H9 (cell line): ENCODE results near the gene PLXNC1. TPM values are rescaled to one million over a fixed set of nuclear protein-coding genes. Genes with fewer than 3 reads are reported as not detected.

Experiments
- DNase-seq: peaks from one replicate; pipeline ENCODE4 v3.0.0-alpha.2; 2017
- H2AFZ ChIP-seq: one replicate; pipeline ENCODE4 v1.6.1; 2013; ENCODE audit warnings: mild to moderate bottlenecking, low read length, control low read depth, moderate library complexity
- H2AK5ac ChIP-seq: 2 replicates; pipeline ENCODE4 v1.6.1; 2013; ENCODE audit warnings: low read length, control low read depth, mixed read lengths; ENCODE audit not compliant: insufficient read length
- H2BK120ac ChIP-seq: one replicate; pipeline ENCODE4 v1.6.1; 2013; ENCODE audit warnings: low read depth, mild to moderate bottlenecking, low read length, control low read depth, inconsistent platforms; ENCODE audit not compliant: poor library complexity, severe bottlenecking
- H2BK12ac ChIP-seq: 2 replicates; pipeline ENCODE4 v1.6.1; 2013; ENCODE audit warnings: low read length, control low read depth, mixed read lengths, low read depth; ENCODE audit not compliant: insufficient read length
- H2BK15ac ChIP-seq: 2 replicates; pipeline ENCODE4 v1.6.1; 2013; ENCODE audit warnings: low read depth, low read length, control low read depth
- H2BK20ac ChIP-seq: one replicate; pipeline ENCODE4 v1.6.1; 2013; ENCODE audit warnings: low read depth, mild to moderate bottlenecking, low read length, control low read depth, inconsistent platforms; ENCODE audit not compliant: poor library complexity, severe bottlenecking
- H2BK5ac ChIP-seq: 2 replicates; pipeline ENCODE4 v1.6.1; 2013; ENCODE audit warnings: low read length, control low read depth, mixed read lengths; ENCODE audit not compliant: insufficient read length
- H3K14ac ChIP-seq: 2 replicates; pipeline ENCODE4 v1.6.1; 2013; ENCODE audit warnings: low read length, control low read depth; ENCODE audit not compliant: insufficient read depth
- H3K18ac ChIP-seq: 2 replicates; pipeline ENCODE4 v1.6.1; 2013; ENCODE audit warnings: low read depth, mild to moderate bottlenecking, mixed read lengths, low read length, control low read depth; ENCODE audit not compliant: insufficient read length
- H3K23ac ChIP-seq: 2 replicates; pipeline ENCODE4 v1.6.1; 2013; ENCODE audit warnings: low read length, control low read depth, mixed read lengths, low read depth; ENCODE audit not compliant: insufficient read length
- H3K23me2 ChIP-seq: 2 replicates; pipeline ENCODE4 v1.6.1; 2013; ENCODE audit warnings: low read depth, mild to moderate bottlenecking, mixed read lengths, low read length, control low read depth; ENCODE audit not compliant: insufficient read length, poor library complexity, severe bottlenecking
- H3K27ac ChIP-seq: 2 replicates; pipeline ENCODE4 v1.5.1; 2013; ENCODE audit warnings: low read length, control low read depth, mixed read lengths, low read depth; ENCODE audit not compliant: insufficient read length
- H3K27me3 ChIP-seq: 2 replicates; pipeline ENCODE4 v1.6.1; 2013; ENCODE audit warnings: low read length, control low read depth, inconsistent platforms; ENCODE audit not compliant: insufficient read depth
- H3K4ac ChIP-seq: 2 replicates; pipeline ENCODE4 v1.6.1; 2013; ENCODE audit warnings: low read depth, mild to moderate bottlenecking, control low read depth, inconsistent platforms, low read length, moderate library complexity
- H3K4me1 ChIP-seq: 2 replicates; pipeline ENCODE4 v1.6.1; 2013; ENCODE audit warnings: low read length, control low read depth, inconsistent platforms; ENCODE audit not compliant: insufficient read depth
- H3K4me2 ChIP-seq: 2 replicates; pipeline ENCODE4 v1.6.1; 2013; ENCODE audit warnings: low read length, control low read depth, mixed read lengths; ENCODE audit not compliant: insufficient read length, insufficient read depth
- H3K56ac ChIP-seq: 2 replicates; pipeline ENCODE4 v1.6.1; 2013; ENCODE audit warnings: low read depth, mild to moderate bottlenecking, mixed read lengths, low read length, control low read depth; ENCODE audit not compliant: insufficient read length
- H3K79me1 ChIP-seq: 2 replicates; pipeline ENCODE4 v1.6.1; 2013; ENCODE audit warnings: low read depth, mild to moderate bottlenecking, moderate library complexity, low read length, control low read depth, inconsistent platforms; ENCODE audit not compliant: insufficient read depth, poor library complexity, severe bottlenecking
- H3K79me2 ChIP-seq: 2 replicates; pipeline ENCODE4 v1.6.1; 2013; ENCODE audit warnings: low read length, control low read depth, inconsistent platforms; ENCODE audit not compliant: insufficient read depth
- H3K9ac ChIP-seq: 2 replicates; pipeline ENCODE4 v1.6.1; 2013; ENCODE audit warnings: low read length, control low read depth, mixed read lengths; ENCODE audit not compliant: insufficient read length; ENCODE audit errors: extremely low read depth
- H3K9me3 ChIP-seq: one replicate; pipeline ENCODE4 v1.6.1; 2013; ENCODE audit warnings: low read depth, low read length, inconsistent platforms; ENCODE audit not compliant: control insufficient read depth
- H3T11ph ChIP-seq: one replicate; pipeline ENCODE4 v1.6.1; 2013; ENCODE audit warnings: mild to moderate bottlenecking, low read length, control low read depth, inconsistent platforms
- H4K20me1 ChIP-seq: one replicate; pipeline ENCODE4 v1.6.1; 2013; ENCODE audit not compliant: control insufficient read depth, insufficient read length, insufficient read depth
- H4K5ac ChIP-seq: 2 replicates; pipeline ENCODE4 v1.6.1; 2013; ENCODE audit warnings: low read depth, mild to moderate bottlenecking, mixed read lengths, low read length, control low read depth; ENCODE audit not compliant: insufficient read length
- H4K8ac ChIP-seq: replicated peaks from 2 replicates; pipeline ENCODE4 v1.6.1; 2013; ENCODE audit warnings: low read length, control low read depth, mixed read lengths, low read depth; ENCODE audit not compliant: insufficient read length
- H4K91ac ChIP-seq: 2 replicates; pipeline ENCODE4 v1.6.1; 2013; ENCODE audit warnings: low read depth, mild to moderate bottlenecking, moderate library complexity, mixed read lengths, low read length, control low read depth; ENCODE audit not compliant: insufficient read length
- H3K27ac Mint-ChIP-seq, 3 experiments: 2 replicates in 2 of 3; 3 replicates in 1 of 3; pipeline ENCODE4 v1.8.0; 2020 to 2021; ENCODE audit warnings: mixed read lengths in 3 of 3, mild to moderate bottlenecking in 1 of 3, moderate library complexity in 1 of 3
- H3K27me3 Mint-ChIP-seq: 2 replicates; pipeline ENCODE4 v1.8.0; 2021; ENCODE audit warnings: low read depth, mild to moderate bottlenecking, moderate library complexity, mixed read lengths
- H3K36me3 Mint-ChIP-seq, 3 experiments: 2 replicates in 2 of 3; 3 replicates in 1 of 3; pipeline ENCODE4 v1.8.0; 2020 to 2021; ENCODE audit warnings: low read depth in 3 of 3, mixed read lengths in 3 of 3; ENCODE audit not compliant: insufficient read depth in 1 of 3
- H3K4me1 Mint-ChIP-seq, 2 experiments: 2 replicates each; pipeline ENCODE4 v1.8.0; 2020; ENCODE audit warnings: mixed read lengths in 2 of 2
- H3K4me3 Mint-ChIP-seq, 2 experiments: 2 replicates in 1 of 2; 3 replicates in 1 of 2; pipeline ENCODE4 v1.8.0; 2020 to 2021; ENCODE audit warnings: mild to moderate bottlenecking in 2 of 2, mixed read lengths in 2 of 2, moderate library complexity in 1 of 2
- H3K9me3 Mint-ChIP-seq, 2 experiments: 2 replicates in 1 of 2; 3 replicates in 1 of 2; pipeline ENCODE4 v1.8.0; 2020; ENCODE audit warnings: mild to moderate bottlenecking in 2 of 2, mixed read lengths in 2 of 2, moderate library complexity in 1 of 2
- WGBS: extraction: QIAGEN DNeasy Blood & Tissue Kit; methylation state at CpG from one replicate; pipeline ENCODE4 v1.1.7; 2013; ENCODE audit warnings: missing lambda C conversion rate, low lambda C conversion rate, mixed read lengths; ENCODE audit not compliant: insufficient read length; ENCODE audit errors: extremely low coverage; 5-methylcytosine and 5-hydroxymethylcytosine counted together
- total RNA-seq: library from RNA; stranded (reverse); gene quantifications from 2 replicates; pipeline ENCODE4 v1.2.1, GENCODE V29; 2021
- TF ChIP-seq, protein P1 (sequence below): fragments of 200-600 bp; sonication (generic); conservative IDR thresholded peaks from 3 replicates; pipeline ENCODE4 v1.8.0; 2021; ENCODE audit warnings: antibody characterized with exemption, mild to moderate bottlenecking

PLXNC1 gene
- total RNA-seq, 1 experiment from 2014 or later = 1.2 TPM

- Histone ChIP-seq H4K5ac (no peak overlapping the region), H3K79me2 (no peaks in the 10 kb centered on the region), H2BK5ac (no peak overlapping the region), H3K56ac (no peak overlapping the region), H3K9me3 (no peaks in the 10 kb centered on the region), H2BK120ac (no peak overlapping the region), H2AFZ (no peak overlapping the region), H3K4me1 (no peaks in the 10 kb centered on the region), H4K91ac (peak overlapping the region; percentile 20), H3K4ac (no peak overlapping the region), H2BK20ac (no peak overlapping the region), H3K27ac (no peak overlapping the region), H3K9ac (no peak overlapping the region), H4K8ac (no peak overlapping the region), H2BK15ac (no peak overlapping the region), H3K14ac (no peak overlapping the region), H3K27me3 (peaks cover 70% of the 10 kb centered on the region), H3K23ac (no peak overlapping the region), H2BK12ac (no peak overlapping the region), H2AK5ac (no peak overlapping the region), H3K79me1 (no peaks in the 10 kb centered on the region), H3T11ph (no peak overlapping the region), H3K4me2 (no peak overlapping the region), H3K23me2 (no peaks in the 10 kb centered on the region), H3K18ac (no peak overlapping the region), H4K20me1 (no peaks in the 10 kb centered on the region)
- Mint-ChIP-seq H3K9me3 (peaks cover 0 to 14% of the 10 kb centered on the region in 2 experiments; a peak in 1 of 5 replicates), H3K4me3 (no peak overlapping the region), H3K4me1 (peaks cover 22 to 31% of the 10 kb centered on the region in 2 experiments), H3K36me3 (no peaks in the 10 kb centered on the region; a peak in 1 of 7 replicates), H3K27ac (no peak overlapping the region), H3K27me3 (peaks cover 94% of the 10 kb centered on the region)
- DNase-seq = no peak
- TF ChIP-seq, protein P1, sequence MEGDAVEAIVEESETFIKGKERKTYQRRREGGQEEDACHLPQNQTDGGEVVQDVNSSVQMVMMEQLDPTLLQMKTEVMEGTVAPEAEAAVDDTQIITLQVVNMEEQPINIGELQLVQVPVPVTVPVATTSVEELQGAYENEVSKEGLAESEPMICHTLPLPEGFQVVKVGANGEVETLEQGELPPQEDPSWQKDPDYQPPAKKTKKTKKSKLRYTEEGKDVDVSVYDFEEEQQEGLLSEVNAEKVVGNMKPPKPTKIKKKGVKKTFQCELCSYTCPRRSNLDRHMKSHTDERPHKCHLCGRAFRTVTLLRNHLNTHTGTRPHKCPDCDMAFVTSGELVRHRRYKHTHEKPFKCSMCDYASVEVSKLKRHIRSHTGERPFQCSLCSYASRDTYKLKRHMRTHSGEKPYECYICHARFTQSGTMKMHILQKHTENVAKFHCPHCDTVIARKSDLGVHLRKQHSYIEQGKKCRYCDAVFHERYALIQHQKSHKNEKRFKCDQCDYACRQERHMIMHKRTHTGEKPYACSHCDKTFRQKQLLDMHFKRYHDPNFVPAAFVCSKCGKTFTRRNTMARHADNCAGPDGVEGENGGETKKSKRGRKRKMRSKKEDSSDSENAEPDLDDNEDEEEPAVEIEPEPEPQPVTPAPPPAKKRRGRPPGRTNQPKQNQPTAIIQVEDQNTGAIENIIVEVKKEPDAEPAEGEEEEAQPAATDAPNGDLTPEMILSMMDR = no peak
- WGBS = no CpG with 5 or more reads among the region's 5 CpGs
Measured at GRCh38 chr12:94172031-94172430, 23.7 kb downstream of the PLXNC1 start.
